H9 (cell line): ENCODE measurements around the gene CARD6. TPM values are rescaled to one million over a fixed set of nuclear protein-coding genes. Genes with fewer than 3 reads are reported as not detected.

Experiments
- DNase-seq: peaks from one replicate; pipeline ENCODE4 v3.0.0-alpha.2; 2017
- H2AFZ ChIP-seq: one replicate; pipeline ENCODE4 v1.6.1; 2013; ENCODE audit warnings: mild to moderate bottlenecking, low read length, control low read depth, moderate library complexity
- H2AK5ac ChIP-seq: 2 replicates; pipeline ENCODE4 v1.6.1; 2013; ENCODE audit warnings: low read length, control low read depth, mixed read lengths; ENCODE audit not compliant: insufficient read length
- H2BK120ac ChIP-seq: one replicate; pipeline ENCODE4 v1.6.1; 2013; ENCODE audit warnings: low read depth, mild to moderate bottlenecking, low read length, control low read depth, inconsistent platforms; ENCODE audit not compliant: poor library complexity, severe bottlenecking
- H2BK12ac ChIP-seq: 2 replicates; pipeline ENCODE4 v1.6.1; 2013; ENCODE audit warnings: low read length, control low read depth, mixed read lengths, low read depth; ENCODE audit not compliant: insufficient read length
- H2BK15ac ChIP-seq: 2 replicates; pipeline ENCODE4 v1.6.1; 2013; ENCODE audit warnings: low read depth, low read length, control low read depth
- H2BK20ac ChIP-seq: one replicate; pipeline ENCODE4 v1.6.1; 2013; ENCODE audit warnings: low read depth, mild to moderate bottlenecking, low read length, control low read depth, inconsistent platforms; ENCODE audit not compliant: poor library complexity, severe bottlenecking
- H2BK5ac ChIP-seq: 2 replicates; pipeline ENCODE4 v1.6.1; 2013; ENCODE audit warnings: low read length, control low read depth, mixed read lengths; ENCODE audit not compliant: insufficient read length
- H3K14ac ChIP-seq: 2 replicates; pipeline ENCODE4 v1.6.1; 2013; ENCODE audit warnings: low read length, control low read depth; ENCODE audit not compliant: insufficient read depth
- H3K18ac ChIP-seq: 2 replicates; pipeline ENCODE4 v1.6.1; 2013; ENCODE audit warnings: low read depth, mild to moderate bottlenecking, mixed read lengths, low read length, control low read depth; ENCODE audit not compliant: insufficient read length
- H3K23ac ChIP-seq: 2 replicates; pipeline ENCODE4 v1.6.1; 2013; ENCODE audit warnings: low read length, control low read depth, mixed read lengths, low read depth; ENCODE audit not compliant: insufficient read length
- H3K23me2 ChIP-seq: 2 replicates; pipeline ENCODE4 v1.6.1; 2013; ENCODE audit warnings: low read depth, mild to moderate bottlenecking, mixed read lengths, low read length, control low read depth; ENCODE audit not compliant: insufficient read length, poor library complexity, severe bottlenecking
- H3K27ac ChIP-seq: 2 replicates; pipeline ENCODE4 v1.5.1; 2013; ENCODE audit warnings: low read length, control low read depth, mixed read lengths, low read depth; ENCODE audit not compliant: insufficient read length
- H3K27me3 ChIP-seq: 2 replicates; pipeline ENCODE4 v1.6.1; 2013; ENCODE audit warnings: low read length, control low read depth, inconsistent platforms; ENCODE audit not compliant: insufficient read depth
- H3K4ac ChIP-seq: 2 replicates; pipeline ENCODE4 v1.6.1; 2013; ENCODE audit warnings: low read depth, mild to moderate bottlenecking, control low read depth, inconsistent platforms, low read length, moderate library complexity
- H3K4me1 ChIP-seq: 2 replicates; pipeline ENCODE4 v1.6.1; 2013; ENCODE audit warnings: low read length, control low read depth, inconsistent platforms; ENCODE audit not compliant: insufficient read depth
- H3K4me2 ChIP-seq: 2 replicates; pipeline ENCODE4 v1.6.1; 2013; ENCODE audit warnings: low read length, control low read depth, mixed read lengths; ENCODE audit not compliant: insufficient read length, insufficient read depth
- H3K56ac ChIP-seq: 2 replicates; pipeline ENCODE4 v1.6.1; 2013; ENCODE audit warnings: low read depth, mild to moderate bottlenecking, mixed read lengths, low read length, control low read depth; ENCODE audit not compliant: insufficient read length
- H3K79me1 ChIP-seq: 2 replicates; pipeline ENCODE4 v1.6.1; 2013; ENCODE audit warnings: low read depth, mild to moderate bottlenecking, moderate library complexity, low read length, control low read depth, inconsistent platforms; ENCODE audit not compliant: insufficient read depth, poor library complexity, severe bottlenecking
- H3K79me2 ChIP-seq: 2 replicates; pipeline ENCODE4 v1.6.1; 2013; ENCODE audit warnings: low read length, control low read depth, inconsistent platforms; ENCODE audit not compliant: insufficient read depth
- H3K9ac ChIP-seq: 2 replicates; pipeline ENCODE4 v1.6.1; 2013; ENCODE audit warnings: low read length, control low read depth, mixed read lengths; ENCODE audit not compliant: insufficient read length; ENCODE audit errors: extremely low read depth
- H3K9me3 ChIP-seq: one replicate; pipeline ENCODE4 v1.6.1; 2013; ENCODE audit warnings: low read depth, low read length, inconsistent platforms; ENCODE audit not compliant: control insufficient read depth
- H3T11ph ChIP-seq: one replicate; pipeline ENCODE4 v1.6.1; 2013; ENCODE audit warnings: mild to moderate bottlenecking, low read length, control low read depth, inconsistent platforms
- H4K20me1 ChIP-seq: one replicate; pipeline ENCODE4 v1.6.1; 2013; ENCODE audit not compliant: control insufficient read depth, insufficient read length, insufficient read depth
- H4K5ac ChIP-seq: 2 replicates; pipeline ENCODE4 v1.6.1; 2013; ENCODE audit warnings: low read depth, mild to moderate bottlenecking, mixed read lengths, low read length, control low read depth; ENCODE audit not compliant: insufficient read length
- H4K8ac ChIP-seq: replicated peaks from 2 replicates; pipeline ENCODE4 v1.6.1; 2013; ENCODE audit warnings: low read length, control low read depth, mixed read lengths, low read depth; ENCODE audit not compliant: insufficient read length
- H4K91ac ChIP-seq: 2 replicates; pipeline ENCODE4 v1.6.1; 2013; ENCODE audit warnings: low read depth, mild to moderate bottlenecking, moderate library complexity, mixed read lengths, low read length, control low read depth; ENCODE audit not compliant: insufficient read length
- H3K27ac Mint-ChIP-seq, 3 experiments: 2 replicates in 2 of 3; 3 replicates in 1 of 3; pipeline ENCODE4 v1.8.0; 2020 to 2021; ENCODE audit warnings: mixed read lengths in 3 of 3, mild to moderate bottlenecking in 1 of 3, moderate library complexity in 1 of 3
- H3K27me3 Mint-ChIP-seq: 2 replicates; pipeline ENCODE4 v1.8.0; 2021; ENCODE audit warnings: low read depth, mild to moderate bottlenecking, moderate library complexity, mixed read lengths
- H3K36me3 Mint-ChIP-seq, 3 experiments: 2 replicates in 2 of 3; 3 replicates in 1 of 3; pipeline ENCODE4 v1.8.0; 2020 to 2021; ENCODE audit warnings: low read depth in 3 of 3, mixed read lengths in 3 of 3; ENCODE audit not compliant: insufficient read depth in 1 of 3
- H3K4me1 Mint-ChIP-seq, 2 experiments: 2 replicates each; pipeline ENCODE4 v1.8.0; 2020; ENCODE audit warnings: mixed read lengths in 2 of 2
- H3K4me3 Mint-ChIP-seq, 2 experiments: 2 replicates in 1 of 2; 3 replicates in 1 of 2; pipeline ENCODE4 v1.8.0; 2020 to 2021; ENCODE audit warnings: mild to moderate bottlenecking in 2 of 2, mixed read lengths in 2 of 2, moderate library complexity in 1 of 2
- H3K9me3 Mint-ChIP-seq, 2 experiments: 2 replicates in 1 of 2; 3 replicates in 1 of 2; pipeline ENCODE4 v1.8.0; 2020; ENCODE audit warnings: mild to moderate bottlenecking in 2 of 2, mixed read lengths in 2 of 2, moderate library complexity in 1 of 2
- WGBS: extraction: QIAGEN DNeasy Blood & Tissue Kit; methylation state at CpG from one replicate; pipeline ENCODE4 v1.1.7; 2013; ENCODE audit warnings: missing lambda C conversion rate, low lambda C conversion rate, mixed read lengths; ENCODE audit not compliant: insufficient read length; ENCODE audit errors: extremely low coverage; 5-methylcytosine and 5-hydroxymethylcytosine counted together
- total RNA-seq: library from RNA; stranded (reverse); gene quantifications from 2 replicates; pipeline ENCODE4 v1.2.1, GENCODE V29; 2021
- TF ChIP-seq, protein P1 (sequence below): fragments of 200-600 bp; sonication (generic); conservative IDR thresholded peaks from 3 replicates; pipeline ENCODE4 v1.8.0; 2021; ENCODE audit warnings: antibody characterized with exemption, mild to moderate bottlenecking

Gene CARD6
- total RNA-seq, 1 experiment from 2014 or later: 0.35 TPM

DNA sequence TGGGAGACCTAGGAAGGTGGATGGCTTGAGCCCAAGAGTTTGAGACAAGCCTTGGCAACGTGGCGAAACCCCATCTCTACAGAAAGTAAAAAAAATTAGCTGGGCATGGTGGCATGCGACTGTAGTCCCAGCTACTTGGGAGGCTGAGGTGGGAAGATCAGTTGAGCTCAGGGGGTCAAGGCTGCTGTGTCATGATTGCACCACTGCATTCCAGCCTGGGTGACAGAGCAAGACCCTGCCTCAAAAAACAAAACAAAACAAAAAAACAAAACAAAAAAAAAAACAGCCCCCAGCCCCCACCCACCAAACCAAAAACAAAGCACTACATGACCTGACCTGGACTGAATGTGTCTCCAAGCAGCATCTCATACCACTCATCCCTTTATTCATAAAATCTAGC is 34.8 kb downstream of the CARD6 start:
- Mint-ChIP-seq H3K4me1 (peaks cover 4% of the 10 kb centered on the region in 2 experiments), H3K4me3 (no peak overlapping the region), H3K9me3 (peaks cover 12% of the 10 kb centered on the region in 2 experiments), H3K36me3 (peaks cover 3 to 15% (median 5%) of the 10 kb centered on the region in 3 experiments; a peak in 5 of 7 replicates), H3K27ac (no peak overlapping the region), H3K27me3 (no peaks in the 10 kb centered on the region)
- Histone ChIP-seq H4K91ac (no peak overlapping the region), H4K20me1 (no peaks in the 10 kb centered on the region), H3K23me2 (no peaks in the 10 kb centered on the region), H2BK12ac (no peak overlapping the region), H3K27ac (no peak overlapping the region), H2BK20ac (no peak overlapping the region), H2BK120ac (no peak overlapping the region), H2BK15ac (no peak overlapping the region), H3K9ac (no peak overlapping the region), H2AK5ac (no peak overlapping the region), H4K8ac (no peak overlapping the region), H3K79me2 (no peaks in the 10 kb centered on the region), H3K4me1 (peaks cover 3% of the 10 kb centered on the region; the same call in 1 of the 2 replicates), H3K9me3 (no peaks in the 10 kb centered on the region), H3K27me3 (no peaks in the 10 kb centered on the region), H3T11ph (no peak overlapping the region), H2AFZ (no peak overlapping the region), H3K23ac (no peak overlapping the region), H3K4ac (no peak overlapping the region), H3K18ac (no peak overlapping the region), H3K14ac (no peak overlapping the region), H3K79me1 (no peaks in the 10 kb centered on the region), H3K4me2 (no peak overlapping the region), H4K5ac (no peak overlapping the region), H3K56ac (no peak overlapping the region), H2BK5ac (no peak overlapping the region)
- WGBS: no CpG with 5 or more reads among the region's 3 CpGs
- TF ChIP-seq, protein P1, sequence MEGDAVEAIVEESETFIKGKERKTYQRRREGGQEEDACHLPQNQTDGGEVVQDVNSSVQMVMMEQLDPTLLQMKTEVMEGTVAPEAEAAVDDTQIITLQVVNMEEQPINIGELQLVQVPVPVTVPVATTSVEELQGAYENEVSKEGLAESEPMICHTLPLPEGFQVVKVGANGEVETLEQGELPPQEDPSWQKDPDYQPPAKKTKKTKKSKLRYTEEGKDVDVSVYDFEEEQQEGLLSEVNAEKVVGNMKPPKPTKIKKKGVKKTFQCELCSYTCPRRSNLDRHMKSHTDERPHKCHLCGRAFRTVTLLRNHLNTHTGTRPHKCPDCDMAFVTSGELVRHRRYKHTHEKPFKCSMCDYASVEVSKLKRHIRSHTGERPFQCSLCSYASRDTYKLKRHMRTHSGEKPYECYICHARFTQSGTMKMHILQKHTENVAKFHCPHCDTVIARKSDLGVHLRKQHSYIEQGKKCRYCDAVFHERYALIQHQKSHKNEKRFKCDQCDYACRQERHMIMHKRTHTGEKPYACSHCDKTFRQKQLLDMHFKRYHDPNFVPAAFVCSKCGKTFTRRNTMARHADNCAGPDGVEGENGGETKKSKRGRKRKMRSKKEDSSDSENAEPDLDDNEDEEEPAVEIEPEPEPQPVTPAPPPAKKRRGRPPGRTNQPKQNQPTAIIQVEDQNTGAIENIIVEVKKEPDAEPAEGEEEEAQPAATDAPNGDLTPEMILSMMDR: no peak
- no peak for DNase-seq
